Stimulated activated CD8-positive, alpha-beta memory T cell treated with anti-CD3 and anti-CD28 coated beads, Interleukin-7, amount 100 ng/mL, for 1 hour (primary cell): ENCODE data around the gene PROCA1.

Experiments
- DNase-seq, 2 donors: peaks; one replicate each; pipeline ENCODE4 v3.0.0-alpha.2; 2020; ENCODE audit warnings: low read depth in 2 of 2

PROCA1 gene

DNA sequence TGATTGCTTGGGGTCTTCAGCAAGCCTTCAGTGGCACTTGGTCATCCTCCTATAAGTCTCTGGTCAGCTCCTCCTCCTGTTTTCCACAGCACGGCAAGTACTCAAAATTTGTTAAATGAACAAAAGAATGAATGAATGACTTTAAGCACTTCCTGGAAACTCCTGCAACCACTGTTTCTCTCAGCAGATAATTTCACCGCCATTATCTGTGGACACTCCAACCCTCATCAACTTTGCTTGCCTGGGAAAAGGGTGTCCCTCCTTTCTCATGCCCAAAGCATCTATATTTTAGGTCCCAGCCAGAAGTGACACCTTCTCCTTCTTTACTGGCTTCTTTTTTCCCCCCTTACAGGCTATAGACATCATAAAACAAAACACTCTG lies 4.4 kb downstream of the PROCA1 start:
- DNase-seq: no peak

DNA sequence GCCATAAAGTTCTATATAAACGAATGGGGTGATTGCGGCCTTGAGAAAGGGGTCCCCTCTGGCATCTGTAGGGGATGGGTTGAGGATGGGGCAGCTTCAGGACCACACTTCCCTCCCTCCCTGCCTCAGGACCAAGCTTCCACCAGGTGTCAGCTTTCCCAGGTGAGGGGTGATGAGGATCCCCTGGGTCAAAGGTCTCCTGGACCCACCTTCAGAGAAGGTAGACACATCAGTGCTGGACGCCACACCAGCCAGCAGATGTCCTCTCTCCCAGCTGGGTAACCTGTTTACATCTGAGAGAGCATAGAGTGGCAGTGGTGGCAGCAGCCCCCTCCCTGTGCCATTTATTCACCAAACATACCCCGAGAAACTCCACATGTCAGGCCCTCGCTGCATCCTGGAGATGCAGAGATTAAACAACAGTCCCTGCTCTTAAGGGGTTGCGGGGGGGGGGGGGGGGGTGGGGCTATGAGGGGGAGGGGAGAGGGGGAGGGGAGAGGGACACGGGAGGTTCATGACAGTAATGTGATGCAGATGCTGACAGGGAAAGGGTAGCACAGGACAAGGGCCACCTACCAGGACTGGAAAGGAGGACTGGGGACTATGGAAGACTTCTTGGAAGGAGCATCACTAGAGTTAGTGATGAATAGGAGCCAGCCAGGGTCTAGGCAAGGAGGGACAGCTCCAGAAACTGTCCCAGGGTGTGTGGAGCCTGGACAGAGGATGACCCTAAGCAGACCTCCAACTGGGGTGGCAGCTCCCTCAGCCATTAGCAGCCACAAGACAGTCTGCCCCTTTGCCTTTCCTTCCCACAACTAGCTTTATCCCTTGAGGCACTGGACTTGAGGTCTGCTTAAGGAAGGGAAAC lies 5.0 kb downstream of the PROCA1 start:
- no peak for DNase-seq

DNA sequence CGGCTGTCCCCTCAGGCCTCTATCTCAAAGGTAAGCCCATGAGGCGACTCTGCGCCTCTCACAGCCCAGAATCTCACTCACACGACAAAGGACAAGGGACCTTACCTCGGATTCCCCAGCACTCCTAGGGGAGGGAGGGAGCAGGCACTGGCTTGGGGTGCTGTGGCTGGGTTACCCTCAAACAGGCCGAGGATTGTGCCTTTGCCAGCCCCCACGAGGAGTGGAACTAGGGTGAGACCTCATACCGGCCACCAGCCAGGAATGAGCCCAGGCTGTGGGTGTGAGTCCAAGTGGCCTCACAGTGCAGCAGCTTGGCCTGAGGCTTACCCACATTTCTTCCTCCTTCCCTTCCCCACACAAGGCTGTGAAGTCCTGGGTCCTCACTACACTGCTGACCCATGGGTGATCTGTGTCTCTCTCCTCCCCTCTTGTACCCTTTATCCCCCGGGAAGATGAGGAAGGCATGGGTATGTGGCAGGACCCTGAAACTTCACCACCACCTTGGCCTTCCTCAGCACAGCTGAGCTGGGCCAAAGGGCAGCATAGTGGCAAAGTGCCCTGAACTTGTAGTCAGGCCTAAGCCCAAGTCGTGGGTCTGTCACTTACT lies 5.9 kb downstream of the PROCA1 start:
- DNase-seq: no peak

DNA sequence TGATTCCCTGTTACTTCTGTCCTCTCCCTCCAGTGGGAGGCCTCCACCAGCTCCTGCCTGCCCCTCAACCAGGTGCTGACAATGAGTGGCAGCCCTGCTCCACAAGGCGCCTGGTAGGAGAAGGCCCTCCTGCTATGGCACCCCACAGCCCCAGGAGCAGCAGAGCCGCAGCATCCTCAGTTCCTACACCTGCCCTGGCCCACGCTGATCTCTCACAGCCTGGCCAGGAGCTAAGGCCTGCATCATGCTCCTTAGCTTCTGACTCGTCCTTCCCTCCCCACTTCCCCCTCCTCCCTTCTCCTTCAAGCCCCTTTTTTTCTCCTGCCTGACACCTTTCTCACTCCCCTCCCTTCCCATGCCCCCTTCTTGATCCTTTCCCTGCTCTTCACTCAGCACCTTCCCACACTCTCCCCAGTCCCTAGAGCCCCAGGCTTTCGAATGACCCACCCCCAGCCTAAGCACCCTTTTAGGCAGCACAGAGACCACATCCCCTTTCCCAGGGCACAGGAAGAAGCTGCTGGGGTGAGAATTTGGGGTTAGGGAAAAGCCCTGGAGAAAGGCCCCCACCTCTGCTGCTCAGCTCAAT lies 6.5 kb downstream of the PROCA1 start:
- DNase-seq: no peak

DNA sequence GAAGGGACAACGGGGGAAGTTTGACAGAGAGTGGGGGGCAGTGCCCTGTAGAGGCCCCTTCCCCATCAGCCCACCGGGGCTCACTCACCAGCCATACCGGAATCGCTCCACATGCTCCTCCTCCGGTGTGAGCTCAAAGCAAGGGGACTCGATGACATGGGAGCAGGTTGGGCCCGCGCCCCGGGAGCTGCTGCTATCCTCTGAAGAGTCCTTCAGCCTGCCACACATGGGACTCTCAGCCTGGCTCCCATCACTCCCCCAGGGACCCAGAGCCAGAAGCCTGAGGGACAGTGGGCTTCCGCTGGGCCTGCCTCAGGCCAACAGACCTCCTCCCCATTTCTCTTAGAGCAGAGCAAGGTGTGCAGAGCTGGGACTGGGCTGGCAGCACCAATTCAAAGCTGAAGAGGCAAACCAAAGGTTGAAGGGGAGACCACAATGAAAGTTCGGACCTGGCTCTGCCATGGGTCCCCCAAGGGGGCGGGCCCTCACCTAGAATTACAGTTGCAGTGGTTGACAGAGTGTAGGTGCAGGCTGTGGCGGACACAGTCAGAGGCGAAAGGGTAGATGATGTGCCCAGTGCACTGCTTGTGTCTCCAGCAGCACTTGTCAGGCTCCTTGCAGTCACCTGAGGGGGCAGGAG lies 7.3 kb downstream of the PROCA1 start:
- DNase-seq: no peak

DNA sequence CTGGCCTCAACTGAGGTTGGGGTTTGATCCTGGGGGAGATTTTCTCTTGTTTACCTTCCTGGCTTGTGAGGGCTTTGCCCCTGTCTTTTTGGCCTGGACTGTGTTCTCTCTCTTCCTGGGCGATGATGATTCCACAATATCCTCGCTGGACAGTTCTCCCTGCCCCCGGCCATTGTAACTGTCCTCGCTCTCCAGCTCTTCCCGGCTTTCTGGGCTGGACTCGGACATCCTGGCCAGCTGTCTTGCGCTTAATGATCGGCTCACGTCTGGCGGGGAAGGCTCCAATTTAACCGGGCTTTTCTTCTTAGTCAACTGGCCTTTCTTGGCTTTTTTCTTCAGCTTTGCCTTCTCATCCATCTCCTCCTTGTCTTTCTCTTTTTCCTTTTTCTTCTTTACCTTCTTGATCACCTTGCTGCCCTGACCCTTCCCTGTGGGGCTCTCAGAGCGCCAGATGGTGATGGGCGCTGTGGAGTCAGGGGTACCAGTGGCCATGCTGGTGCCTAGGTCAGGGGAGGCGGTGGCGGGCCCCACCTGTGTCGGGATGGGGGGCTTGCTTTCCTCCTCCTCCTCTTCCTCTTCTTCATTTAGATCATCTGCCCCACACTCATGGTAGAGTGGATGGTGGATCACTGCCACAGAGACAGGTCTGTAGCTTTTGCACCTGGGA lies 8.0 kb downstream of the PROCA1 start:
- DNase-seq: no peak

DNA sequence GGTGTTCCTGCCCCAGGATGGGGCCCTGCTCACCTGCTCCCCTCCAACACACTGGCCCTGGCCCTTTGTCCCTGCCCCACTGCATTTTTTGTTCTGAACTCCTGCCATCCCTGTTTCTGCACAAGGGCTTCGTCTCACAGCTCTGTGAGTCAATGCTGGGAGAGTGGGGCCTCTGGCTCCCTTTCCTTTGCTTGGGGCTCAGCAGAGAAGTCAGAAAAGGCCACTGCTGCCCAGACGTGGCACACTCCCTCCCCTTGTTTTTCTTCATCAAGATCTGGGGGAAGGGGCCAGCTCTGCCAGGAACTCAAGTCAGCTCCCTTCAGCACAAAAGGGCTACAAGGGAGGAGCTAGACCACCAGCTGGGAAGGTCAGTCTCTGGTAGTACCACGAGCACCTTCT lies 8.9 kb downstream of the PROCA1 start:
- DNase-seq: no peak

DNA sequence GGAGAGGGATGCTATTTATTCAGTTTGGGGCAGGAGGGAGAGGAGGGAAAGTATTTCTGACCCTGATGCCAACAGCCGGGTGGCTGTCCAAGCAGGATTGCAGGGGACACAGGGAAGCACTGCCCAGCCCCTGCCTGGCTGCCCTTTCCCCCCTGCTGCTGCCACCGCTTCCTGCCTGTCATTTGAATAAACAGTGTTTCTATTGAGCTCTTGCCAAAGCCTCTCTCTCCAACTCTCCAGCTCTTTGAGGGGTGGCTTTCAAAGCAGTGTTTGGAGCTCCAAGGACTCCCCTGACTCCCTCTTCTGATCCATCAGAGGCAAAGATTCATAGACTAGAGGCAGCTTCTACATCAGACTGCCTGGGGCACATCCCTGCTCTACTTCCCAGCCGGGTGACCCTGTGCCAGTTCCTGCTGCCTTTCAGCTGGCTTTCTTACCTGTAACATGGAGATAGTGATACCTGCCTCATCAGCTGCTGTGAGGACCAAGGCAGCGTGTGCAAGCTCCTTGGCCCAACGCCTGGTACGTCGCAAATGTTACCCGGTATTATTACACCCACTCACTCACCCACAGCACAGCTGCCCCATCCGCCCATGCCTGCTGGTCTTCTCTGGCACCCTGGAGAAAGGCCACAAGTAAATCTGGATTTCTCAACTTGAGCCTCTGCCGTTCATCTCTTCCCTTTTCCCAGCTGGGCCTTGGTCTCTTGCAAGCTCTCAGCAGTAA lies 9.5 kb downstream of the PROCA1 start:
- no peak for DNase-seq

DNA sequence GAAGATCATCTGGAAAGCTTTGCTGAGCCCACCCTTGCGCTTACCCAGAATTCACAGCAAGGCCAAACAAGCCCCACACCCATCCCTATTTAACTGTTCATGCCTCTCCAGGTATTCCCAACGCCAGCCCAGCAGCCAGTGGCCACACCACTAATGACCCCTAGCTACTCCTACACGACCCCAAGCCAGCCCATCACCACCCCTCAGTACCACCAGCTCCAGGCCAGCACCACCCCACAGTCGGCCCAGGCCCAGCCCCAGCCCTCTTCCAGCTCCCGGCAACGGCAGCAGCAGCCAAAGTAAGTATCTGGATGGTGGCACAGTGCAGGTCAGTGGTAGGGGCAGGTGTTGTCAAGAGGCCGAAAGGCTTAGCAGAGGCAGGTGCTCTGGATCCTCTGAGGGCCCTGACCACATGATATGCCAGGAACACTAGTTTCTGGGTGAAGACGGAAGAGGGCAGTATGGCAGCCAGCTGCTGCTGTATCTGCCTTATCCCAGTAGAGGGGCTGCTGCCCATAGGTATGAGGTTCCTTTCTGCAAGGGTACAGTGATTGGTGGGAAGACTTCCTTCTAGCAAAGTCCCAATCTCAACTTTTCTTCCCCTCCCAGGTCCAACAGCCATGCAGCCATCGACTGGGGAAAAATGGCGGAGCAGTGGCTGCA lies 10.7 kb downstream of the PROCA1 start:
- DNase-seq: no peak

DNA sequence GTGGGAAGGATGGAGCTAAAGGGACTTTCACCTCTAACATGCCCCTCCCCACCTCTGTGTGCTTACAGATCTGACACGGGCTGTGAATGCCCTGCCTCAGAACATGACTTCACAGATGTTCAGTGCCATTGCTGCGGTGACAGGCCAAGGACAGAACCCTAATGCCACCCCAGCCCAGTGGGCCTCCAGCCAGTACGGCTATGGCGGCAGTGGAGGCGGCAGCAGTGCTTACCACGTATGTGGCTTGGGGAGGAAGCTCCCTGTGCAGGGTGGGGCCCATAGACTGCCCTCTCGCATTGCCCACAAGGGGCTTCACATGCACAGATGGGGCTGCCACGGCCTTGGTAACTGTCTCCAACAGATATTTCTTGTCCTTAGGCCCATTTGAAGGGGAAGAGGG lies 11.4 kb downstream of the PROCA1 start:
- no peak for DNase-seq

DNA sequence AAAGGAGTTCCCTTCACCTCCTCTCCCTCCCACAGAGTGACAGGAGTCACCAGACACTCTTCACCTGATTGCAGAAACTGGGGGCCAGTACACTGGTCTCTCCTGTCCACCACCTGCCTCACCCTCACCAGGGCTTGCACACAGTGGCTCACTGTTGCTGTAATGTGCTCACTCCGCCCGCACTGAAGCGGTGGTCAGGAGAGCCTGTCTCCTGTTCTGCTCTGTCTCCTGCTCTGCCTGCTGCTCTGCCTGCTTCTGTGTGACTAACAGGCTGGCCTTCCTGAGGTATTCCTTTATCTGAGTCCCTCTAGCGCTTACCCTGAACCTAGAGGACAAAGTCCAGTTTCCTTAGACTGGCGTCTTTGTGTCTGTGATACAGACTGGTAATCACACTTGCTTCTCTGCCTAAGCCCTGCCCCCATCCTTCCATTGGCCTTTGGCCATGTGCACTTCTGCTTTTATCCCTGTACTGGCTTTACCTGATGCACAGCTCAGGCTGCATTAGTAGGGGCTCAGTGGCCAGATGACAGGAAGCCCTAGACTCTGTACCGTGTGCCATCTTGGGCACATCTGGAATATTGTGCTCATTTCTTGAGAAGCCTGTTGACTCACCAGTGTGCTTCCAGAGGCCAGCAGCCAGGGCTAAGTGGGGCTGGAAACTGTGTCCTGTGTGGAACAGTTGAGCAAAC lies 13.3 kb downstream of the PROCA1 start:
- DNase-seq: no peak

DNA sequence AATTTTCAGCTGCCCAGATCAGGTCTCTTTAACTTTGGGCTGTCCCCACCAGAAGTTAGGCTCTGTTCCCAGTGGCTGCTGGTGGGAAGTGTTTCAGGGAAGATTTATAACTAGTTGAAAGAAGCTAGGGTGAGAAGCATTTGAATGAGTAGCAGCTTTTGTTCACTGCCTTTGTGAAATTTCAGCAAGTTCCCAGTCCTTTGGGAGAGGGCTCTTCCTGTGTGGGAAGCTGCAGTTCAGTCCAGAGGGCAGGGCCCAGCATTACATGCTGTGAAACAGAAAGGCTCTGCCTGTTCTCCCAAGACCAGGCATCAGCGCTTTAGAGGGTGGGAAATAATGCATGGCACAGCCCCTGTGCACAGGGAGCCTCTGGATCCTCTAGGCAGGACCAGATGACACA lies 17.8 kb downstream of the PROCA1 start:
- DNase-seq: no peak

DNA sequence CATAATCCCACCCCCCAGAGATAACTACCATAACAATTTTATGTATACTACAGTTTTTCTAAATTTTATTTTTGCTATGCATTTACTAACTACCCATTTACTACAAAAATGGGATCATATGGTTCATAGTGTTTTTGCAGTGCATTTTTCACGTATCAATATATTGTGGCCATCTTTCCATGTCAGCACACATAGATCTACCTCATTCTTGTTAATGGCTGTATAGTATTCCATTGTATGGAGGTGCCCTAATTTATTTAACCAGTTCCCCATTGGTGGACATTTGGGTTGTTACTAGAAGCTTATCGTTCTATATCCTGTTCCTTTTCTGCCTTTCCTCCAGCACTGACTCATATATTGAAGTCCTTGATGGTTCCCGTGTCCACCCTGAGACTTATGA lies 22.7 kb downstream of the PROCA1 start:
- no peak for DNase-seq

DNA sequence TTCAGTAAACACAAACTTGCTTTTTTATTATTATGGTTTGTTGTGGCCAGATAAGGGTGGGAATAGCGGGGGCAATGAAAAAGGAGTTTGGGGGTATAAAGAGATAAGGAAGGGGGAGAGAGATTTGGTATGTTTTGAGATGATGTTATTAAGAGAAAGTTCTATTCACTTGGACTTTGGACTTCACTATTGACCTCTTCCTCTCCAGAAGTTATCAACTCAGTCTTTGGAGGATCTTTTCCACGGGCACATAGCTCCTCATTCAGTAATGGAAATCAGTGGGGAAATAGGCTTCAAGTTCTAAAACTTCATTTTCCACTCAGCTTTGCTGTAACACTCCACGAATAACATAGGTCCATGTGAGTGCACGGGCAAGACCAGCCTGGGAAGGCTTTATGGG lies 23.2 kb downstream of the PROCA1 start:
- DNase-seq: no peak

DNA sequence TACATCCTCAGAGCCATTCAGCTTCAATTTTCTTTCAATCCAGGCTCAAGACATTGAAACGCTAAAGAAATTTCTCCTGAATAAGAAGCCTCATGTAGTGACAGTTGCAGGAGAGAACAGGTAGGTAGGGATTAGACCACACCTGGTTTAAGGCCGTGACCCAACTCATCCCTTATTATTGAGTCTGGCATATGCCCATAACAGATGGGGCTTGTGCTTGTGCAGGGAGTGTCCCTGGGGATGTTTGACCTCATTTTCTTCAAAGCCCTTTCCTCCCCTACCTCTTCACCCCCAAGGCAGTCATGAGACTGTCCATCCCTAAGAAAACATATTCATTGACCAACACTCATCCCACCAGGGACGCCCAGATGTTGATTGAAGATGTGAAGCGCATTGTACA lies 25.4 kb downstream of the PROCA1 start:
- DNase-seq: no peak

DNA sequence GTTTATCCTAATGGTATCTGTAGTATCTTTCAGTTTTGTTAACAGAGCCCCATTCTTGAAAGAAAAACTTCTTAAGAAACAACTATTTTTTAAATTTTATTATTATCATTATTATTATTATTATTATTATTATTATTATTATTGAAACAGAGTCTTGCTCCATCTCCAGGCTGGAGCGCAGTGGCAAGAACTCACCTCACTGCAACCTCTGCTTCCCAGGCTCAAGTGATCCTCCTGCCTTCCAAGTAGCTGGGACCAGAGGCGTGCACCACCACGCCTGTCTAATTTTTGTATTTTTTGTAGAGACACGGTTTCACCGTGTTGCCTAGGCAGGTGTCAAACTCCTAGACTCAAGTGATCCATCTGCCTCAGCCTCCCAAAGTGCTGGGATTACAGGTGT lies 26.3 kb downstream of the PROCA1 start:
- DNase-seq: no peak

DNA sequence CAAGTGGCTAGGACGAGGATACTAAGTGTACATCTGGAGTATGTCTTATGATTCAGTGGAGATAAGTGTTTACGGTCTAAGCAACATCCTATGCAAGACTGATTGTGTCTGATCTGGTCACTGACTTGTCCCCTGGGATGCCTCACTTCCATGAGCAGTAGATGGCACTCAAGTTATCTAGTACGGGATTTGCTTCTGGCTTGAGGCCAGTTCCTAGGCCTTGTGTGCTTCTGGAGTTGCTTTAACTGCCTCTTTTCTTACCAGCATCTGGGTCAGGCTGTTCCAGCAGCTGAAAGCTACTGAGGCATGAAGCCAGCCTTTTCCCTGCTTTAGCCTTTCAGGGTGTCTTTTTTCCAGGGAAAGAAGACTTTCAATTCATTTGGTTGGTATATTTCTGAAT lies 26.7 kb downstream of the PROCA1 start:
- DNase-seq: no peak

DNA sequence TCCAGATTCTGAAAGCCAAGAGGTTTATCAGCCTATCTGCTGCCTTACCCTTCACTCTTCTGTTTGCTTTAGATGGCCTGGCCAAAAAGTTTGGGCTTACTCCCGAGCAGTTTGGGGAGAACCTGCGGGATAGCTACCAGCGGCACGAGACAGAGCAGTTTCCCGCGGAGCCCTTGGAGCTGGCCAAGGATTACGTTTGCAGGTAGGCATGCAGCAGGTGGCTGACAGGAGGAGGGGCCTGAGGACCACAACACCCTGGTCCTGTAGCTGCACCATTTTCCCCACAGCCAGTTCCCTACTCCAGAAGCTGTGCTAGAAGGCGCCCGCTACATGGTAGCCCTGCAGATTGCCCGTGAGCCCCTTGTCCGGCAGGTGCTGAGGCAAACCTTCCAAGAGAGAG lies 29.0 kb downstream of the PROCA1 start:
- DNase-seq: no peak

DNA sequence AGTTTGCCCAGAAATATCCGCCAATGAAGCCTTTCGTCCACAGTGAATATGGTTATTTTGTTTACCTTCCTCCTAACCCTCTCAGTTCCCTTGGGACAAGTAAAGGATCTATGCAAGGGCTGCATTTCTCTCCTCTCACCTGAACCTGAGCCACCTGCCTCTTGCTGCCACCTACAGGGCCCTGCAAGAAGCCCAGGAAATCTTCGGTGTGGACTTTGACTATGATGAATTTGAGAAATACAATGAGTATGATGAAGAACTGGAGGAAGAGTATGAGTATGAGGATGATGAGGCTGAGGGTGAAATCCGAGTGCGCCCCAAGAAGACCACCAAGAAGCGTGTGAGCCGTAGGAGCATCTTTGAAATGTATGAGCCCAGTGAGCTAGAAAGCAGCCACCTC lies 35.7 kb downstream of the PROCA1 start:
- no peak for DNase-seq

DNA sequence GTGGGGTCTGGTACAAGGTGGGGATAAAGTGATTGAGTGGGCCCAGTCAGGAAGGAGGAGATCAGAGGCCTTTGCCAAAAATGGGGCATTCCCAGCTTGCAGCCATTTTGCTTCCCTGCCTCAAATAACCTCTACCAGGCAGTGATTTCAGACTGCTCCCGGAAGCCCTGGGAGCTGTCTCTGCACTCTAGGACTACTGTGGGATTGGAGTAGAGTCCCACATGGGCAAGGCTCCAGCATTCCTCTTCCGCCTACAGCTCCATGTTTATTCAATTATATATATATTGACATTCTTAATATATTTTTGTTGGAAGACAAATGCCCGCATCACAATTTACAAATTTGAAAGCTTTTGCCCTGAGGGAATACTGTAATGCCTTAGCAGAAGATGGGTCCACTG lies 36.2 kb downstream of the PROCA1 start:
- no peak for DNase-seq
